ENCODE results near the gene PPP1R2. TPM values are rescaled to one million over a fixed set of nuclear protein-coding genes. Genes with fewer than 3 reads are reported as not detected.

Gene PPP1R2
- total and polyA plus RNA-seq, 2 experiments from 2014 or later: 63.0 to 474 TPM

DNA sequence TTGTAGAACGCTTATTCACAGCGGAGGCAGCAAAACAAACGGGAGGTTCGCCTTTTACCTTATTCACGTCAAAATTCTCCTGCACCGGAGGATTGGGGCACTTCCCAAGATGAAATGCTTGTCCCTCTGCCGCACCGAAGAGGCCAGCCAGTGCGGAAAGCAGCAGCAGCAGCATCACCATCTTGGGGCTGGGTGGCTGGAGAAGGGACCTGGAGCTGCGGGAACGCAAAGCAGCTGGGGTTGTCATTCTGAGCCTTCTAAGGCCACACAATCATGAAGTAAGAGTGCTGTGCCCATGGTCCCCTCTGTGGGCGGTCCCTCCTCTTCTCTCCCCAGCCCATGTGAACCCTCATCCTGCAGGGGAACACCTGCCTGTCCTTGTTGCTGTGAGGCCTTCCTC is 36.2 kb upstream of the PPP1R2 start:
- Histone ChIP-seq H3K4me1 (ENCODE audit: low read depth) (peaks cover 18% of the 10 kb centered on the region), H3K27me3 (no peaks in the 10 kb centered on the region)

DNA sequence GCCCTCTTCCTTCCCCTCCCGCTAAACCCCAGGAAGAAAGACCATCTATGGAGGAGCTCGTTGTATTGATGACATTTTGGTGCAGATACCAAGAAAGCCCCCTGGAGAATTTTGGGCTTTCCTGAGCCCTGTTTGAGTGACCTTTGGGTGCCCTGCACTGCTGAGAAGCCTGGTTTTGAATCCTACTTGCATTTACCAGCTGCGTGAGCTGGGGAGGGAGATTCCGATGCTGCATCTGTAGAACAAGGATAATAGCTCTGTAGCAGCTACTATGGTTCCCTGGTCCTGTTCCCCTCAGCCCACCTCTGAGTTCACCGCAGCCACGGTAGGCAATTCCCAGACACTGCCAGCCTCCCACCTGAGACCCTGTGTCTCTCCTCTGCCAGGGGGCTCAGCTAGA is 35.4 kb upstream of the PPP1R2 start:
- no peak for DNase-seq (ENCODE audit: low read depth in 1 of 2, low spot score in 1 of 2)
- Histone ChIP-seq H3K36me3 (no peaks in the 10 kb centered on the region), H3K4me1 (ENCODE audit: low read depth) (peaks cover 12% of the 10 kb centered on the region), H3K9me3 (ENCODE audit: low read depth) (no peaks in the 10 kb centered on the region), H3K27me3 (no peaks in the 10 kb centered on the region), H3K4me3 (no peak overlapping the region), H3K27ac (no peak overlapping the region)
- TF ChIP-seq, protein P1, sequence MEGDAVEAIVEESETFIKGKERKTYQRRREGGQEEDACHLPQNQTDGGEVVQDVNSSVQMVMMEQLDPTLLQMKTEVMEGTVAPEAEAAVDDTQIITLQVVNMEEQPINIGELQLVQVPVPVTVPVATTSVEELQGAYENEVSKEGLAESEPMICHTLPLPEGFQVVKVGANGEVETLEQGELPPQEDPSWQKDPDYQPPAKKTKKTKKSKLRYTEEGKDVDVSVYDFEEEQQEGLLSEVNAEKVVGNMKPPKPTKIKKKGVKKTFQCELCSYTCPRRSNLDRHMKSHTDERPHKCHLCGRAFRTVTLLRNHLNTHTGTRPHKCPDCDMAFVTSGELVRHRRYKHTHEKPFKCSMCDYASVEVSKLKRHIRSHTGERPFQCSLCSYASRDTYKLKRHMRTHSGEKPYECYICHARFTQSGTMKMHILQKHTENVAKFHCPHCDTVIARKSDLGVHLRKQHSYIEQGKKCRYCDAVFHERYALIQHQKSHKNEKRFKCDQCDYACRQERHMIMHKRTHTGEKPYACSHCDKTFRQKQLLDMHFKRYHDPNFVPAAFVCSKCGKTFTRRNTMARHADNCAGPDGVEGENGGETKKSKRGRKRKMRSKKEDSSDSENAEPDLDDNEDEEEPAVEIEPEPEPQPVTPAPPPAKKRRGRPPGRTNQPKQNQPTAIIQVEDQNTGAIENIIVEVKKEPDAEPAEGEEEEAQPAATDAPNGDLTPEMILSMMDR (IDR thresholded peaks at IDR 0.05; ENCODE audit: low read depth, low read length): no peak

More for the DNA sequence above, 36.2 kb upstream of the PPP1R2 start:
- Histone ChIP-seq H3K36me3 (no peaks in the 10 kb centered on the region), H3K9me3 (ENCODE audit: low read depth) (no peaks in the 10 kb centered on the region), H3K4me3 (no peak overlapping the region), H3K27ac (no peak overlapping the region)
- TF ChIP-seq, protein P1 (IDR thresholded peaks at IDR 0.05; ENCODE audit: low read depth, low read length): no peak
- no peak for DNase-seq (ENCODE audit: low read depth in 1 of 2, low spot score in 1 of 2)

DNA sequence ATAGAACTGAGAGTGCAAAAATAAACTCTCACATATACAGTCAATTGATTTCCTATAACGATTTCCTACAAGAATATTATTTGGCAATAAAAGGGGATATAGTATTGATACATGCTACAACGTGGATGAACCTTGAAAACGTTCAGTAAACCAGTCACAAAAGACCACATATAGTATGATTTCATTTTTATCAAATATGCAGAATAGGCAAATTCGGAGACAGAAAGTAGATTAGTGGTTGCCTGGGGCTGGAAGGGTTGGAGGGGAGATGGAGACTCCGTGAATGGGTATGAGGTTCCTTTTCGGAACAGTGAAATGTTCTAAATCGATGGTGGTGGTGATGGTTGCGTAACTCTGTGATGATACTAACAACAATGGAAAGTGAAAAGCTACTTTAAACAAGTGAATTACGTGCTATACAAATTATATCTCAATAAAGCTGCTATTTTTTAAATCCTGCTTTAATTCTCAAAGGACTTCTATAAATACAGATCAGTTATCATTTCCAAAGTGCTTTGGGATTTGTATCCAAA is 34.6 kb upstream of the PPP1R2 start:
- no peak overlapping the region for H3K4me3 ChIP-seq
- H3K9me3 ChIP-seq (ENCODE audit: low read depth): no peaks in the 10 kb centered on the region
- peaks cover 9% of the 10 kb centered on the region for H3K4me1 ChIP-seq (ENCODE audit: low read depth)
- H3K27ac ChIP-seq: no peak overlapping the region
- TF ChIP-seq, protein P1 (IDR thresholded peaks at IDR 0.05; ENCODE audit: low read depth, low read length): no peak
- no peaks in the 10 kb centered on the region for H3K36me3 ChIP-seq
- no peak for DNase-seq (ENCODE audit: low read depth in 1 of 2, low spot score in 1 of 2)
- H3K27me3 ChIP-seq: no peaks in the 10 kb centered on the region

DNA sequence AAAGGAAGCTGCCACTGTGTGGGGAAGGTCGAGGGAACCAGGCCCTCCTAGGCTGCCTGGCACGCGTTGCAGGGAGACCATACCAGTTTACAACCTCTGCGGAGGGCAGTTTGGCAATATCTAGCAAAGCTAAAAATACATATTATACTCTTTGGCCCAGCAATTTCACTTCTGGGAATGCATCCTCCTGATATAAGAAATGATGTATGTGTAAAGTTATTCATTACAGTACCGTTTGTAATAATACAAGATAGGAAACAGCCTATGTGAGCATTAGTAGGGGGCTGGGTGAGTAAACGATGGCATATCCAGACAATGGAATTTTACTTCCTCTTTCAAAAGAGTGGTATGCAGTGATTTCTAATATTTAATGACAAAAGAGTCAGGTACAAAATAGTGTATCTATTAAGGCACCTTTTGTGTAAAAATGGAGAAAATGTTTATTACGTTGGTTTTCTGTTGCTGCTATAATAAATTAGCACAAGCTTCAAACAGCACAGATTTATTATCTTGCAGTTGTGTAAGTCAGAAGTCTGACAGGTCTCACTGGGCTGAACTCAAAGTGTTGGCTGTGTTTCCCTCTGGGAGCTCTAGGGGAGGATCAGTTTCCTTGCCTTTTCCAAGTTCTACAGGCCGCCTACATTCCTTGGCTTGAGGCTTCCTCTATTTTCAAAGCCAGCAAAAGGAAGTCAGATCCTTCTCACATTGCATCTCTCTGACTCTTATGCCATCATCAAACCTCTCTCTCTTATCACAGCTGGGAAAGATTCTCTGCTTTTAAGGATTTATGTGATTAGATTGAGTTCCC is 31.6 kb upstream of the PPP1R2 start:
- DNase-seq (ENCODE audit: low read depth in 1 of 2, low spot score in 1 of 2): peak in 1 of 2 donors; percentile 48
- Histone ChIP-seq H3K9me3 (ENCODE audit: low read depth) (no peaks in the 10 kb centered on the region), H3K27me3 (no peaks in the 10 kb centered on the region), H3K4me1 (ENCODE audit: low read depth) (peaks cover 16% of the 10 kb centered on the region), H3K4me3 (no peak overlapping the region), H3K27ac (no peak overlapping the region), H3K36me3 (no peaks in the 10 kb centered on the region)
- TF ChIP-seq, protein P1 (IDR thresholded peaks at IDR 0.05; ENCODE audit: low read depth, low read length): no peak

DNA sequence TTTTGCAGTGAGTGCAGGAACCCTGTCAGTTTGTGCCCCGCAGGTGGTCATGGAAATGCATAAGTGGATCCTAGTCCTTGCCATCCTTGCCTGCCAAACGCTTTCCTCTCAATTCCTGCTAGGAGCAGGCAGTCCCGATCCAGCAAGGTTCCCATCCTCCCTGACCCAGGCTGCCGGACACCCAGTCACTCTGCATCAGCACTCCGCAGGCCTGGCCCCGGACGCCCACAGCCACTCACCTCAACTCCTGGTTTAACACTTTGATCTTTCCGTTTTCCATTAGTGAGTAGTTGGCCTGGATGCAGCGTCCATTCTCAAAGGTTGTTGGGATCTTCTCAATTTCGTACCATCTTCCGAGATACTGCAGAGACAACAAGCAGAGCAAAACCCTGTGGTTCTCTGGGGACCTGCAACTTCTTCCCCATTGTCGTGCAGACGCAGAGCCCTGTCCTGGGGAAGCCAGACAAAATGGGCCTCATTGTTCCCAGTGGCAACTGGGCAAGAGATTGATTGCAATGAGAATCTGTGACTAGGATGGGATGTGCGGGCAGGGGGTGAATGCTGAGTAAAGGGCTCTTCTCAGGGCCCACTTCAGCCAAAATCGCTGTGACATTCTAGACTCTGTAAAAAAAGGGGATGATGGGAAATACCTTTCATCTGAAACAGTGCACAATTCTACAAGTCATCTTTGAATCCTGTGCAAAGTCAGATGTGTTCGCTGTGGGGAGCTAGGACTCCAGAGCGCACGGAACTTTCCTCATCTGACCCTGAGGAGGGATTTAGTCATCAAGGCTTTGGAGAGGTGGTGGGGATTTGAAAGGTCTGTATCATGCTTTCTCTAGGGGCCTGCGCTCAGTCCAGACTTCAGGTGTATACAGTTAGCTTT is 30.7 kb upstream of the PPP1R2 start:
- Histone ChIP-seq H3K4me3 (no peak overlapping the region), H3K4me1 (ENCODE audit: low read depth) (peaks cover 16% of the 10 kb centered on the region), H3K9me3 (ENCODE audit: low read depth) (no peaks in the 10 kb centered on the region), H3K27ac (no peak overlapping the region), H3K36me3 (no peaks in the 10 kb centered on the region), H3K27me3 (no peaks in the 10 kb centered on the region)
- DNase-seq (ENCODE audit: low read depth in 1 of 2, low spot score in 1 of 2): no peak
- TF ChIP-seq, protein P1 (IDR thresholded peaks at IDR 0.05; ENCODE audit: low read depth, low read length): no peak

Data from cardiac muscle cell (in vitro differentiated cells and primary cell).